ENCODE data around the gene ZFC3H1. TPM values are rescaled to one million over a fixed set of nuclear protein-coding genes. Genes with fewer than 3 reads are reported as not detected.

The ZFC3H1 gene
- polyA plus RNA-seq, 1 experiment = 55.5 TPM

- CTCF ChIA-PET = interaction anchor here (0.5 to 1.8 kb wide), 3 partner anchors 47 to 1432 kb away, joined by 3 to 9 read pairs (median 8); no protein-coding TSS in a partner anchor
- Histone ChIP-seq H3K9me3 (ENCODE audit: control insufficient read depth, insufficient read depth, low read length) (no peaks in the 10 kb centered on the region), H3K27ac (ENCODE audit: low read depth, low read length) (no peak overlapping the region), H3K27me3 (ENCODE audit: control insufficient read depth, insufficient read depth, low read length) (no peaks in the 10 kb centered on the region), H3K4me3 (ENCODE audit: low read depth, low read length) (no peak overlapping the region)
- DNase-seq (ENCODE audit: low read depth, low spot score) = no peak
- TF ChIP-seq CTCF (IDR thresholded peaks at IDR 0.05; ENCODE audit: low read depth, low read length) = no peak
- POLR2A ChIA-PET = interaction anchor here (0.9 kb wide), 1 partner anchor 19 kb away, joined by 3 read pairs; the partner anchor contains the start of genes THAP2 and ZFC3H1
Measured at GRCh38 chr12:71683633-71684032, 20.0 kb upstream of the ZFC3H1 start.

GRCh38 chr12:71682466-71682865, 18.8 kb upstream of the ZFC3H1 start:
- no peaks in the 10 kb centered on the region for H3K27me3 ChIP-seq (ENCODE audit: control insufficient read depth, insufficient read depth, low read length)
- no peak overlapping the region for H3K27ac ChIP-seq (ENCODE audit: low read depth, low read length)
- no peak overlapping the region for H3K4me3 ChIP-seq (ENCODE audit: low read depth, low read length)
- CTCF ChIA-PET = no interaction called here
- no peak for TF ChIP-seq CTCF (IDR thresholded peaks at IDR 0.05; ENCODE audit: low read depth, low read length)
- POLR2A ChIA-PET = no interaction called here
- no peaks in the 10 kb centered on the region for H3K9me3 ChIP-seq (ENCODE audit: control insufficient read depth, insufficient read depth, low read length)
- DNase-seq (ENCODE audit: low read depth, low spot score) = no peak

GRCh38 chr12:71671816-71672215, 8.2 kb upstream of the ZFC3H1 start:
- TF ChIP-seq CTCF (IDR thresholded peaks at IDR 0.05; ENCODE audit: low read depth, low read length) = no peak
- ChIA-PET CTCF (no interaction called here), POLR2A (no interaction called here)
- Histone ChIP-seq H3K9me3 (ENCODE audit: control insufficient read depth, insufficient read depth, low read length) (no peaks in the 10 kb centered on the region), H3K4me3 (ENCODE audit: low read depth, low read length) (no peak overlapping the region), H3K27ac (ENCODE audit: low read depth, low read length) (no peak overlapping the region), H3K27me3 (ENCODE audit: control insufficient read depth, insufficient read depth, low read length) (no peaks in the 10 kb centered on the region)
- no peak for DNase-seq (ENCODE audit: low read depth, low spot score)

- H3K4me3 ChIP-seq (ENCODE audit: low read depth, low read length) = no peak overlapping the region
- H3K9me3 ChIP-seq (ENCODE audit: control insufficient read depth, insufficient read depth, low read length) = no peaks in the 10 kb centered on the region
- DNase-seq (ENCODE audit: low read depth, low spot score) = no peak
- TF ChIP-seq CTCF (IDR thresholded peaks at IDR 0.05; ENCODE audit: low read depth, low read length) = no peak
- no peaks in the 10 kb centered on the region for H3K27me3 ChIP-seq (ENCODE audit: control insufficient read depth, insufficient read depth, low read length)
- ChIA-PET POLR2A (no interaction called here), CTCF (no interaction called here)
- no peak overlapping the region for H3K27ac ChIP-seq (ENCODE audit: low read depth, low read length)
Measured at GRCh38 chr12:71671311-71671710, 7.7 kb upstream of the ZFC3H1 start.

GRCh38 chr12:71666259-71666658, 2.6 kb upstream of the ZFC3H1 start:
- Histone ChIP-seq H3K4me3 (ENCODE audit: low read depth, low read length) (no peak overlapping the region), H3K27me3 (ENCODE audit: control insufficient read depth, insufficient read depth, low read length) (no peaks in the 10 kb centered on the region), H3K9me3 (ENCODE audit: control insufficient read depth, insufficient read depth, low read length) (no peaks in the 10 kb centered on the region; the same call in 1 of the 2 replicates), H3K27ac (ENCODE audit: low read depth, low read length) (no peak overlapping the region)
- POLR2A ChIA-PET = no interaction called here
- no peak for TF ChIP-seq CTCF (IDR thresholded peaks at IDR 0.05; ENCODE audit: low read depth, low read length)
- CTCF ChIA-PET = interaction anchor here (1.2 kb wide), 1 partner anchor 81 kb away, joined by 6 read pairs; no protein-coding TSS in a partner anchor
- DNase-seq (ENCODE audit: low read depth, low spot score) = no peak

Data from AG04450 (cell line).